SHP77 treated with DMSO at 0.1 percent for 48 hours (cell line): Measurements from ENCODE around the gene ANO8.
A peak's percentile ranks its signal among the peaks of the same experiment; 100 is the strongest.
"Not testable (repeated sequence)": the region's sequence is repeated elsewhere in the genome, so short reads cannot be mapped to it uniquely, and the experiment has no call there.

Experiments used
- DNase-seq: peaks from one replicate; lab custom pipeline; 2025; lab: John Stamatoyannopoulos, UW

The ANO8 gene

DNA sequence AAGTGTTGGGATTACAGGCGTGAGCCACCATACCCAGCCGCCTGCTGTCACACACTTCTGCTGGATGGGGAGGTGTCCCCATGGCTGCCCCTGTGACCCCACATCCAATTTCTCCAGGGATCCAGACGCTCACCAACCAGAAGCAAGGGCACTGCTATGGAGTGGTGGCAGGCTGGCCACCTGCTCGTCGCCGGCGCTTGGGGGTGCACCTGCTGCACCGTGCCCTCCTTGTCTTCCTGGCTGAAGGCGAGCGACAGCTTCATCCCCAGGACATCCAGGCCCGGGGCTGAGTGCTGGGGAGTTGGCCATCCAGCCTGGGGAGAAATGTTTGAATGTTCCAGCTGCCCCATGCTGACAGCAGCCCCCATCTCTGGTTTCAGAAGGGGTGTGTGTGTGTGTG lies 48.4 kb downstream of the ANO8 start:
- DNase-seq, result no peak

DNA sequence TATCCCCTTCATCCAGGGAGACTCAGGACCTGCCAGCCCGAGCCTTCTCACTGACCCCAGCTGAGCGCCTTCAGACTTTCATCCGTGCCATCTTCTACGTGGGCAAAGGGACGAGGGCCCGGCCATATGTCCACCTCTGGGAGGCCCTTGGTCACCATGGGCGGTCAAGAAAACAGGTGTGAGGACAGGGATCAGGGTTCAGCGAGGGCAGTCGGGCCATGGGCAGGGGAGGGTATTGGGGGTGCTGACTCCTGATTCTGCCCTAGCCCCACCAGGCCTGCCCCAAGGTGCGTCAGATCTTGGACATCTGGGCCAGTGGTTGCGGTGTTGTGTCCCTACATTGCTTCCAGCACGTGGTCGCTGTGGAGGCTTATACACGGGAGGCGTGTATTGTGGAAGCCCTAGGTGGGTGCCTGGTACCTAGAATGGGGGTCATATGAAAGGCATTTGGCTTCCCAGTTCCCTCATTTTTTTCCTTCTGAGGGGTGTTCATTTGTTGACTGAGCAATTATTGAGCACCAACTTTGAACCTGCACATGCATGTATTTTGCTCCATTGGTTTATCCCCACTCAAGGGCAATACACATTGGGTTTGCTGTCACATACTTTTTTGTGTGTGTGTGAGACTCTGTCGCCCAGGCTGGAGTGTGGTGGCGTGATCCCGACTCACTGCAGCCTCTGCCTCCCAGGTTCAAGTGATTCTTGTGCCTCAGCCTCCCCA lies 49.1 kb downstream of the ANO8 start:
- no peak for DNase-seq

DNA sequence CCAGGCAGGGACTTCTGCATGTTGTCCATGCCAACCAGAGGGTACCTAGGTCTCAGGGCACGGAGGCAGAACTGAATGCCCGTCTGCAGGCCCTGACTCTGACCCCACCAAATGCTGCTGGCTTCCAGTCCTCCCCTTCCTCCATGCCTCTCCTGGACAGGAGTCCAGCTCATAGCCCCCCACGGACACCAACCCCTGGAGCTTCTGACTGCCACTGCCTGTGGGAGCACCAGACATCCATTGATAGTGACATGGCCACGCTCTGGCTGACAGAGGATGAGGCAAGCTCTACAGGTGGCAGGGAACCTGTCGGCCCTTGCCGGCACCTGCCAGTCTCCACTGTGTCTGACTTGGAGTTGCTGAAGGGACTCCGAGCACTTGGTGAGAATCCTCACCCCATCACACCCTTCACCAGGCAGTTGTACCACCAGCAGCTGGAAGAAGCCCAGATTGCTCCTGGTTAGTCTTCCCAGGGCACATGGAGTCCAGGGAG lies 51.1 kb downstream of the ANO8 start:
- no peak for DNase-seq

GRCh38 chr19:17282488-17283125 lies 52.0 kb downstream of the ANO8 start:
- peak; percentile 61 for DNase-seq

- no peak for DNase-seq
Measured at GRCh38 chr19:17281391-17282304, 53.0 kb downstream of the ANO8 start, which contains the start of gene ANKLE1. TSS of gene ANKLE1 (plus strand) at chr19:17281901. CDS start at chr19:17281921, 20 bp downstream.

DNA sequence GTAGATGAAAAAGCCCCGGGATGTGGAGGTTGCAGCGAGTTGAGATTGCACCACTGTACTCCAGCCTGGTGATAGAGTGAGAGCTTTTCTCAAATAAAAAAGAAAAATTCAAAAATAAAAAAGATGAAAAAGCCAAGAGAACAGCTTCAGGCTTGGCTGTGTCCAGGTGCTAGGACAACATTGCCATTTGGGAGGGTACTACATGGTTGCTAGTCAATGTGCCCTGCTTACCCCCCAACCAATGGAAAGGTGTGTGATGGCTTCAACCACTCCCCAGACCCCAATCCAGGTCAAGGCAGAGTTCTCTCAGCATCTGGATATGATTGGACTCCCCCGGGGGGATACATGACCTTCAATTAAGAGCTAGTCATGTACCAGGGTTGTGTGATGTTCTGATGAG lies 55.2 kb downstream of the ANO8 start:
- no peak for DNase-seq

DNA sequence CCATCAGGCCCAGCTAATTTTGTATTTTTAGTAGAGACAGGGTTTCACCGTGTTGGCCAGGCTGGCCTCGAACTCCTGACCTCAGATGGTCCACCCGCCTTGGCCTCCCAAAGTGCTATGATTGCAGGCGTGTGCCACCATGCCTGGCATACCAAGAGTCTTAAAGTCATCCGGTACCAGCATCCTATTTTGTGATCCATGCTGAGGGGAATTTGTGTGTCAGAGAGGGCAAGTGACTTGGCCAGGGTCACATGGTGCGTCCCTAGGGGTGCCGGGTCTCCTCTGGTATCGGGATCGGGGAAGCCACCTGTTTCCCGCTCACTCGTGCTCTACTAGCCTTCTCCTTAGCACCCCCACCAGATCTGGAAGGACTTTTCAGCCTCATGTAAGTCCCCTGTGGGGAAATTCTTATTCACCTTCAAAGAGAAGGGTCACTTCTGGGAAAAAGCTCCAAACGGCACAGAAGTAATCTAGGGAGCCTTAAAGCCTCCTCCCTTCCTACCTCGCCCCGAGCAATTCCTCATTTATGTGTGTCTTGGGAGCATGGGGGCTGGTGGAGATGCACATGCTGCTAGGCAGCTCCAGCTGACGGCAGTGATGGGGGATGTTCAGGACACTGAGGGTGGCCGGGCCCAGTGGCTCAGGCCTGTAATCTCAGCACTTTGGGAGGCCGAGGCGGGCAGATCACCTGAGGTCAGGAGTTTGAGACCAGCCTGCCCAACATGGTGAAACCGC lies 59.0 kb downstream of the ANO8 start:
- no peak for DNase-seq

DNA sequence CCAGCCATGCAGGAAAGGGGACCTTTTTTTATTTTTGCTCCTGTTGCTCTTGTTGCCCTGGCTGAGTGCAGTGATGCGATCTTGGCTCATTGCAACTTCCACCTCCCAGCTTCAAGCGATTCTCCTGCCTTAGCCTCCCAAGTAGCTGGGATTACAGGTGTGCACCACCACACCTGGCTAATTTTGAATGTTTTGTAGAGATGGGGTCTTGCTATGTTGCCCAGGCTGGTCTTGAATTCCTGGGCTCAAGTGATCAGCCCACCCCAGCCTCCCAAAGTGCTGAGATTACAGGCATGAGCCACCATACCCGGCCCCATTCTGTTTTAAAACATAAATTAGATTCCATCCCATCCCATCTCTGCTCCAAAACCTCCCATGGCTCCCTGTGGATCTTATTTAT lies 59.8 kb downstream of the ANO8 start:
- DNase-seq, result not testable (repeated sequence)
